Panc1 (cell line): ENCODE data around the gene MTUS2. TPM values are rescaled to one million over a fixed set of nuclear protein-coding genes. Genes with fewer than 3 reads are reported as not detected.

Experiments
- ATAC-seq: fragments of 200-7000 bp; cut with Tn5 transposase; 2 replicates; pipeline ENCODE4 v1.9.1; 2020; ENCODE audit warnings: mild to moderate bottlenecking, moderate library complexity
- BruUV-seq: library from RNA; stranded (reverse); fragments of 400-500 nt; replicated peaks from 2 replicates; lab custom pipeline; 2021; lab: Mats Ljungman, UMichigan
- CTCF ChIA-PET: fragments of 300-600 bp; sonication (Branson Sonifier 250); formaldehyde crosslinking; loops from one replicate; lab custom pipeline; 2022; ENCODE audit warnings: antibody characterized with exemption; lab: Charles Lee
- POLR2A ChIA-PET: fragments of 300-600 bp; sonication (Branson Sonifier 250); formaldehyde crosslinking; loops from one replicate; lab custom pipeline; 2022; ENCODE audit warnings: antibody characterized with exemption; lab: Charles Lee
- DNase-seq: peaks from one replicate; pipeline ENCODE4 v3.0.0-alpha.2; 2010; ENCODE audit warnings: low read depth, low spot score
- H3K27ac ChIP-seq: 2 replicates; pipeline ENCODE4 v1.5.1; 2011; ENCODE audit warnings: mild to moderate bottlenecking, low read length, inconsistent platforms
- H3K27me3 ChIP-seq: fragments of 200-500 bp; sonication (Bioruptor generic); 2 replicates; pipeline ENCODE4 v1.6.0; 2014; ENCODE audit warnings: low read length, inconsistent platforms; ENCODE audit not compliant: control insufficient read depth, insufficient read depth
- H3K36me3 ChIP-seq: fragments of 200-500 bp; sonication (Bioruptor generic); 2 replicates; pipeline ENCODE4 v1.5.1; 2014; ENCODE audit warnings: inconsistent platforms, mild to moderate bottlenecking, low read length, moderate library complexity; ENCODE audit not compliant: control insufficient read depth, insufficient read depth
- H3K4me1 ChIP-seq: 2 replicates; pipeline ENCODE4 v1.5.1; 2011; ENCODE audit warnings: inconsistent platforms, mild to moderate bottlenecking, low read length, moderate library complexity; ENCODE audit not compliant: control insufficient read depth, insufficient read depth
- H3K4me3 ChIP-seq, 2 experiments: 2 replicates each; pipeline ENCODE4 v1.5.1; 2011 to 2012; ENCODE audit warnings: low read depth in 2 of 2, low read length in 2 of 2, mild to moderate bottlenecking in 2 of 2, inconsistent platforms in 1 of 2, moderate library complexity in 1 of 2
- H3K9me3 ChIP-seq: fragments of 200-500 bp; sonication (Bioruptor generic); 2 replicates; pipeline ENCODE4 v1.5.1; 2014; ENCODE audit warnings: low read depth, mild to moderate bottlenecking, inconsistent platforms, low read length, moderate library complexity; ENCODE audit not compliant: control insufficient read depth, insufficient read depth
- POLR2AphosphoS5 ChIP-seq: IDR thresholded peaks from 2 replicates; pipeline ENCODE4 v1.6.1; 2012; ENCODE audit warnings: mild to moderate bottlenecking, low read depth, low read length, moderate library complexity
- SIN3A ChIP-seq: IDR thresholded peaks from 2 replicates; pipeline ENCODE4 v1.6.1; 2012; ENCODE audit warnings: low read depth, mild to moderate bottlenecking, low read length, moderate library complexity, borderline replicate concordance; ENCODE audit not compliant: insufficient read depth
- TCF7L2 ChIP-seq: IDR thresholded peaks from 2 replicates; pipeline ENCODE4 v1.6.1; 2011; ENCODE audit warnings: mild to moderate bottlenecking, low read depth, low read length, inconsistent platforms
- in situ Hi-C: cut with HindIII; loops from 2 replicates; pipeline ENCODE4 v1.10.0; 2016; ENCODE audit warnings: low sequenced_read_pairs, low pct_unique_long_range_greater_than_20kb
- intact Hi-C: fragments of 100-400 bp; cut with micrococcal nuclease; formaldehyde crosslinking; loops from one replicate; pipeline ENCODE4 v1.10.0; 2022; ENCODE audit not compliant: unreplicated experiment
- total RNA-seq: library from RNA; stranded (reverse); gene quantifications from one replicate; pipeline ENCODE4 v1.2.1, GENCODE V29; 2021; ENCODE audit not compliant: unreplicated experiment
- TF ChIP-seq, protein P1 (sequence below): fragments of 450-650 bp; IDR thresholded peaks from 2 replicates; pipeline ENCODE4 v1.5.1; 2017; ENCODE audit warnings: mild to moderate bottlenecking
- TF ChIP-seq, protein P2 (sequence below), 2 experiments: IDR thresholded peaks; 2 replicates each; pipeline ENCODE4 v1.6.1; 2011 to 2012; ENCODE audit warnings: low read depth in 2 of 2, control low read depth in 1 of 2, low read length in 1 of 2, mild to moderate bottlenecking in 1 of 2, moderate library complexity in 1 of 2; ENCODE audit not compliant: insufficient read depth in 1 of 2

Gene MTUS2
- total RNA-seq, 1 experiment from 2014 or later, result 0.05 TPM

DNA sequence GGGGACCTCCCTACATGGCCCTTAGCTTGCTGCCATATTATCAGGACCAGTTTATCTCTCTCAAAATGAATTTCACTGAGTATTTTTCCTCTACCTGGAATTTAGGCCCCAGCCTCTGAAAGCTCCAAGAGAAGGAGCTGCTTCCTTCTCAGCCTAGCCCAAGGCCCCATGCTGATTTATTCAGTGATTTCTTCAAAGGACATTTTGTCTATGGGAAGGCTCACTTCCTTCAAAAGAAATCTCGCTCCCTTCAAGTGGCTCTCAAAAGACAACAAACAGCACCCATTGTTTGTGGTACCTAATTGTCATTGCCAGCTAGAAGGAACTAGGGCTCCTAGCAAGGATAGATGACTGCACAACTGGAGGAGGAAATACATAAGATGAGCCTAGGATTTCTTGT is 602.9 kb downstream of the MTUS2 start:
- Histone ChIP-seq H3K9me3 (no peaks in the 10 kb centered on the region), H3K36me3 (no peaks in the 10 kb centered on the region), H3K4me1 (peaks cover 2% of the 10 kb centered on the region; the same call in 1 of the 2 replicates), H3K4me3 (no peak overlapping the region), H3K27me3 (peaks cover 12% of the 10 kb centered on the region), H3K27ac (no peak overlapping the region)
- no TSS peak for BruUV-seq
- ATAC-seq (no peak), DNase-seq (no peak)
- TF ChIP-seq TCF7L2, result no peak
- no peak for TF ChIP-seq SIN3A
- TF ChIP-seq, protein P1, sequence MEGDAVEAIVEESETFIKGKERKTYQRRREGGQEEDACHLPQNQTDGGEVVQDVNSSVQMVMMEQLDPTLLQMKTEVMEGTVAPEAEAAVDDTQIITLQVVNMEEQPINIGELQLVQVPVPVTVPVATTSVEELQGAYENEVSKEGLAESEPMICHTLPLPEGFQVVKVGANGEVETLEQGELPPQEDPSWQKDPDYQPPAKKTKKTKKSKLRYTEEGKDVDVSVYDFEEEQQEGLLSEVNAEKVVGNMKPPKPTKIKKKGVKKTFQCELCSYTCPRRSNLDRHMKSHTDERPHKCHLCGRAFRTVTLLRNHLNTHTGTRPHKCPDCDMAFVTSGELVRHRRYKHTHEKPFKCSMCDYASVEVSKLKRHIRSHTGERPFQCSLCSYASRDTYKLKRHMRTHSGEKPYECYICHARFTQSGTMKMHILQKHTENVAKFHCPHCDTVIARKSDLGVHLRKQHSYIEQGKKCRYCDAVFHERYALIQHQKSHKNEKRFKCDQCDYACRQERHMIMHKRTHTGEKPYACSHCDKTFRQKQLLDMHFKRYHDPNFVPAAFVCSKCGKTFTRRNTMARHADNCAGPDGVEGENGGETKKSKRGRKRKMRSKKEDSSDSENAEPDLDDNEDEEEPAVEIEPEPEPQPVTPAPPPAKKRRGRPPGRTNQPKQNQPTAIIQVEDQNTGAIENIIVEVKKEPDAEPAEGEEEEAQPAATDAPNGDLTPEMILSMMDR, result no peak
- no peak for TF ChIP-seq POLR2AphosphoS5
- TF ChIP-seq, protein P2, sequence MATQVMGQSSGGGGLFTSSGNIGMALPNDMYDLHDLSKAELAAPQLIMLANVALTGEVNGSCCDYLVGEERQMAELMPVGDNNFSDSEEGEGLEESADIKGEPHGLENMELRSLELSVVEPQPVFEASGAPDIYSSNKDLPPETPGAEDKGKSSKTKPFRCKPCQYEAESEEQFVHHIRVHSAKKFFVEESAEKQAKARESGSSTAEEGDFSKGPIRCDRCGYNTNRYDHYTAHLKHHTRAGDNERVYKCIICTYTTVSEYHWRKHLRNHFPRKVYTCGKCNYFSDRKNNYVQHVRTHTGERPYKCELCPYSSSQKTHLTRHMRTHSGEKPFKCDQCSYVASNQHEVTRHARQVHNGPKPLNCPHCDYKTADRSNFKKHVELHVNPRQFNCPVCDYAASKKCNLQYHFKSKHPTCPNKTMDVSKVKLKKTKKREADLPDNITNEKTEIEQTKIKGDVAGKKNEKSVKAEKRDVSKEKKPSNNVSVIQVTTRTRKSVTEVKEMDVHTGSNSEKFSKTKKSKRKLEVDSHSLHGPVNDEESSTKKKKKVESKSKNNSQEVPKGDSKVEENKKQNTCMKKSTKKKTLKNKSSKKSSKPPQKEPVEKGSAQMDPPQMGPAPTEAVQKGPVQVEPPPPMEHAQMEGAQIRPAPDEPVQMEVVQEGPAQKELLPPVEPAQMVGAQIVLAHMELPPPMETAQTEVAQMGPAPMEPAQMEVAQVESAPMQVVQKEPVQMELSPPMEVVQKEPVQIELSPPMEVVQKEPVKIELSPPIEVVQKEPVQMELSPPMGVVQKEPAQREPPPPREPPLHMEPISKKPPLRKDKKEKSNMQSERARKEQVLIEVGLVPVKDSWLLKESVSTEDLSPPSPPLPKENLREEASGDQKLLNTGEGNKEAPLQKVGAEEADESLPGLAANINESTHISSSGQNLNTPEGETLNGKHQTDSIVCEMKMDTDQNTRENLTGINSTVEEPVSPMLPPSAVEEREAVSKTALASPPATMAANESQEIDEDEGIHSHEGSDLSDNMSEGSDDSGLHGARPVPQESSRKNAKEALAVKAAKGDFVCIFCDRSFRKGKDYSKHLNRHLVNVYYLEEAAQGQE (IDR thresholded peaks at IDR 0.05; ENCODE audit: insufficient read depth in 1 of 2, low read depth in 2 of 2, low read length in 1 of 2), result no peak
- intact Hi-C loops, result no loop called here
- in situ Hi-C loops, result no loop called here
- ChIA-PET CTCF (no interaction called here), POLR2A (no interaction called here)

DNA sequence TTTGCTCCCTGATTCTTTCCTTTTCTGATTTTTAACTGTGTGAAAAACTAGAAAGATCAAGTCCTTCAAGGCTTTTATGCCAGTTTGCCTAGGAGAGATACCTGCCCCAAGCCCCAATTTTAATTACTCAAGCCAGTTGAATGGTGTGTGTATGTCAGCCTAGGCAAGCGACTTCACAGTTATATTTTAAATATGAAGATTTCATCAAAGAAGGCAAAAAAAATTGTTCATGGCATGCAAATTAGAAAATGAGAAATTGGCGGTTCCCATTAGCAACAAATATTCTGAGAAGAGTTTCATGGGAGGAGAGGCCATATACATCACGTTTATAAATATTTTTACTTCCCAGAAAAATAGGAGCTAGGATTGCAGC is 607.8 kb downstream of the MTUS2 start:
- intact Hi-C loops (no loop called here), in situ Hi-C loops (no loop called here)
- ChIA-PET POLR2A (interaction anchor here (0.7 kb wide), 1 partner anchor 1985 kb away, joined by 3 read pairs; no protein-coding TSS in a partner anchor), CTCF (no interaction called here)
- peaks cover 4% of the 10 kb centered on the region; the same call in 1 of the 2 replicates for H3K4me1 ChIP-seq
- no peak for ATAC-seq
- no TSS peak for BruUV-seq
- no peak for DNase-seq
- no peaks in the 10 kb centered on the region for H3K36me3 ChIP-seq
- TF ChIP-seq, protein P1, result no peak
- TF ChIP-seq POLR2AphosphoS5 (no peak), TCF7L2 (no peak), SIN3A (no peak)
- TF ChIP-seq, protein P2 (IDR thresholded peaks at IDR 0.05; ENCODE audit: insufficient read depth in 1 of 2, low read depth in 2 of 2, low read length in 1 of 2), result no peak
- no peak overlapping the region for H3K27ac ChIP-seq
- peak overlapping the region in 1 of 2 experiments; percentile 19; a peak in 2 of 4 replicates for H3K4me3 ChIP-seq
- no peaks in the 10 kb centered on the region for H3K9me3 ChIP-seq
- peaks cover 28% of the 10 kb centered on the region for H3K27me3 ChIP-seq
